HepG2 (cell line): ENCODE results near the gene HLCS. TPM values are rescaled to one million over a fixed set of nuclear protein-coding genes. Genes with fewer than 3 reads are reported as not detected.

ENCODE experiments used
- ATAC-seq: fragments of 200-7000 bp; cut with Tn5 transposase; 3 replicates; pipeline ENCODE4 v1.9.1; 2020; ENCODE audit warnings: mild to moderate bottlenecking, moderate library complexity
- BruUV-seq: library from RNA; stranded (reverse); fragments of 400-500 nt; replicated peaks from 2 replicates; lab custom pipeline; 2021; lab: Mats Ljungman, UMichigan
- CTCF ChIA-PET: fragments of 300-600 bp; formaldehyde crosslinking; extraction: SDS; loops from one replicate; lab custom pipeline; 2021; ENCODE audit warnings: low total read pairs, inconsistent platforms, low intra/inter-chr PET ratio; lab: Yijun Ruan, JAX
- POLR2A ChIA-PET: fragments of 350-600 bp; sonication (Branson Sonifier 250); formaldehyde crosslinking; loops from one replicate; lab custom pipeline; 2020; ENCODE audit warnings: antibody characterized with exemption, inconsistent platforms; lab: Yijun Ruan, JAX
- DNase-seq: peaks from one replicate; pipeline ENCODE4 v3.0.0-alpha.2; 2015; ENCODE audit warnings: low spot score
- FAIRE-seq: peaks from 3 replicates; lab custom pipeline; 2011; peaks lifted over from hg19 to GRCh38; lab: Jason Lieb, UNC
- H2AFZ ChIP-seq: one replicate; pipeline ENCODE4 v1.6.1; 2011; ENCODE audit warnings: low read length, inconsistent platforms
- H3K27ac ChIP-seq: fragments of 300-600 bp; 3 replicates; pipeline ENCODE4 v1.8.0; 2011; ENCODE audit warnings: mixed run types, mild to moderate bottlenecking, mixed read lengths, low read length, inconsistent platforms; ENCODE audit not compliant: insufficient read depth; ENCODE audit errors: extremely low read length
- H3K27me3 ChIP-seq, 2 experiments: fragments of 200-600 bp in 1 of 2; 2 replicates in 1 of 2; 3 replicates in 1 of 2; pipeline versions ENCODE4 v1.6.0 to v1.8.0; 2011; ENCODE audit warnings: low read length in 2 of 2, mild to moderate bottlenecking in 2 of 2, moderate library complexity in 2 of 2, inconsistent platforms in 1 of 2; ENCODE audit not compliant: insufficient read depth in 2 of 2, control insufficient read depth in 1 of 2
- H3K36me3 ChIP-seq, 2 experiments: fragments of 200-600 bp in 1 of 2; replicated peaks in 1 of 2; 2 replicates in 1 of 2; 3 replicates in 1 of 2; pipeline versions ENCODE4 v1.5.1 to v1.8.0; 2011; ENCODE audit warnings: low read length in 2 of 2, inconsistent platforms in 1 of 2; ENCODE audit not compliant: insufficient read depth in 2 of 2, control insufficient read depth in 1 of 2
- H3K4me1 ChIP-seq: 2 replicates; pipeline ENCODE4 v1.5.1; 2012; ENCODE audit warnings: low read length, inconsistent platforms; ENCODE audit not compliant: insufficient read depth
- H3K4me2 ChIP-seq: 2 replicates; pipeline ENCODE4 v1.6.0; 2011; ENCODE audit warnings: low read depth, low read length, inconsistent platforms
- H3K4me3 ChIP-seq, 3 experiments: fragments of 200-600 bp in 1 of 3; sonication (generic), shearing (Covaris generic) in 1 of 3; replicated peaks in 1 of 3; 2 replicates each; pipeline ENCODE4 v1.5.1; 2011 to 2016; ENCODE audit warnings: low read length in 3 of 3, inconsistent platforms in 2 of 3, low read depth in 2 of 3, mild to moderate bottlenecking in 2 of 3, control low read depth in 1 of 3, mixed read lengths in 1 of 3; ENCODE audit not compliant: insufficient read depth in 1 of 3
- H3K79me2 ChIP-seq: one replicate; pipeline ENCODE4 v1.6.1; 2011; ENCODE audit warnings: low read length, inconsistent platforms; ENCODE audit not compliant: insufficient read depth
- H3K9ac ChIP-seq: 2 replicates; pipeline ENCODE4 v1.6.0; 2011; ENCODE audit warnings: mild to moderate bottlenecking, low read depth, low read length, inconsistent platforms; ENCODE audit not compliant: insufficient read depth
- H3K9me3 ChIP-seq: 2 replicates; pipeline ENCODE4 v1.5.1; 2012; ENCODE audit warnings: mild to moderate bottlenecking, low read length
- H4K20me1 ChIP-seq: 2 replicates; pipeline ENCODE4 v1.6.0; 2011; ENCODE audit warnings: inconsistent platforms, mild to moderate bottlenecking, low read length, moderate library complexity; ENCODE audit not compliant: insufficient read depth
- DMAP1 ChIP-seq: IDR thresholded peaks from 2 replicates; pipeline ENCODE4 v1.6.1; 2016
- KAT8 ChIP-seq: IDR thresholded peaks from 2 replicates; pipeline ENCODE4 v1.6.1; 2016; ENCODE audit warnings: missing genetic modification reagents, missing compliant biosample characterization
- NFKB2 ChIP-seq: sonication (generic); formaldehyde crosslinking; IDR thresholded peaks from 2 replicates; pipeline ENCODE4 v1.4.0; 2020; ENCODE audit warnings: missing genetic modification reagents, borderline replicate concordance
- NR2F1 ChIP-seq, 2 experiments: fragments of 450-650 bp in 1 of 2; formaldehyde crosslinking in 1 of 2; IDR thresholded peaks; 2 replicates each; pipeline versions ENCODE4 v1.5.0 to v1.6.1; 2016 to 2020; ENCODE audit warnings: mild to moderate bottlenecking in 1 of 2, missing compliant biosample characterization in 1 of 2, missing genetic modification reagents in 1 of 2, moderate library complexity in 1 of 2
- SMC3 ChIP-seq: IDR thresholded peaks from 2 replicates; pipeline ENCODE4 v1.6.1; 2011; ENCODE audit warnings: low read length, improper control_type of control experiment
- ZFX ChIP-seq: sonication (generic); formaldehyde crosslinking; IDR thresholded peaks from 2 replicates; pipeline ENCODE4 v1.4.0; 2020; ENCODE audit warnings: mild to moderate bottlenecking, low read depth, missing genetic modification reagents, moderate library complexity
- ZNF256 ChIP-seq: sonication (generic); formaldehyde crosslinking; conservative IDR thresholded peaks from 2 replicates; pipeline ENCODE4 v1.4.0; 2020; ENCODE audit warnings: missing genetic modification reagents
- ZNF788 ChIP-seq: sonication (generic); formaldehyde crosslinking; IDR thresholded peaks from 2 replicates; pipeline ENCODE4 v1.5.0; 2020; ENCODE audit warnings: mild to moderate bottlenecking, missing genetic modification reagents, borderline replicate concordance
- WGBS: methylation state at CpG from one replicate; pipeline ENCODE4 v1.1.6; 2017; ENCODE audit warnings: low lambda C conversion rate; 5-methylcytosine and 5-hydroxymethylcytosine counted together
- in situ Hi-C: cut with HindIII; loops from 2 replicates; pipeline ENCODE4 v1.10.0; 2017; ENCODE audit warnings: low pct_unique_long_range_greater_than_20kb; ENCODE audit not compliant: extremely low pct_ligation_motif_present
- intact Hi-C: fragments of 100-400 bp; cut with micrococcal nuclease; formaldehyde crosslinking; loops from one replicate; pipeline ENCODE4 v1.10.0; 2022; ENCODE audit not compliant: unreplicated experiment
- polyA plus RNA-seq, 8 experiments: library from polyadenylated mRNA; depleted of rRNA in 3 of 8; stranded (reverse) in 7 of 8; unstranded in 1 of 8; fragments of >200 nt; fragmentation: Illumina TruSeq in 4 of 8; extraction: Trizol in 4 of 8; gene quantifications; 2 replicates each; pipeline versions ENCODE4 v1.2.1 to v1.2.3, GENCODE V29; 2011 to 2016; ENCODE audit warnings: low read depth in 4 of 8, missing spikeins in 1 of 8, mixed read lengths in 1 of 8; ENCODE audit not compliant: insufficient read depth in 1 of 8
- total RNA-seq, 5 experiments: library from RNA; depleted of rRNA; stranded (reverse); fragments of >200 nt; fragmentation: Illumina TruSeq; extraction: Trizol; gene quantifications; 2 replicates each; pipeline ENCODE4 v1.2.3, GENCODE V29; 2016; ENCODE audit warnings: low read depth in 1 of 5
- TF ChIP-seq, protein P1 (sequence below): sonication (generic); formaldehyde crosslinking; IDR thresholded peaks from 2 replicates; pipeline ENCODE4 v1.4.0; 2020; ENCODE audit warnings: missing genetic modification reagents, low read depth, mild to moderate bottlenecking, borderline replicate concordance
- TF ChIP-seq, protein P2 (sequence below): sonication (generic); formaldehyde crosslinking; IDR thresholded peaks from 2 replicates; pipeline ENCODE4 v1.5.1; 2020; ENCODE audit warnings: mild to moderate bottlenecking, missing genetic modification reagents, moderate library complexity
- TF ChIP-seq, protein P3 (sequence below): sonication (generic); formaldehyde crosslinking; IDR thresholded peaks from 2 replicates; pipeline ENCODE4 v1.4.0; 2020; ENCODE audit warnings: mild to moderate bottlenecking, missing genetic modification reagents
- TF ChIP-seq, protein P4 (sequence below): sonication (generic); formaldehyde crosslinking; IDR thresholded peaks from 2 replicates; pipeline ENCODE4 v1.4.0; 2020; ENCODE audit warnings: missing genetic modification reagents

The HLCS gene
- total and polyA plus RNA-seq, 2 of the 13 experiments (the other 11 are each of a cell fraction or from before 2014, with no cell fraction given), result 7.9 to 12.3 TPM

DNA sequence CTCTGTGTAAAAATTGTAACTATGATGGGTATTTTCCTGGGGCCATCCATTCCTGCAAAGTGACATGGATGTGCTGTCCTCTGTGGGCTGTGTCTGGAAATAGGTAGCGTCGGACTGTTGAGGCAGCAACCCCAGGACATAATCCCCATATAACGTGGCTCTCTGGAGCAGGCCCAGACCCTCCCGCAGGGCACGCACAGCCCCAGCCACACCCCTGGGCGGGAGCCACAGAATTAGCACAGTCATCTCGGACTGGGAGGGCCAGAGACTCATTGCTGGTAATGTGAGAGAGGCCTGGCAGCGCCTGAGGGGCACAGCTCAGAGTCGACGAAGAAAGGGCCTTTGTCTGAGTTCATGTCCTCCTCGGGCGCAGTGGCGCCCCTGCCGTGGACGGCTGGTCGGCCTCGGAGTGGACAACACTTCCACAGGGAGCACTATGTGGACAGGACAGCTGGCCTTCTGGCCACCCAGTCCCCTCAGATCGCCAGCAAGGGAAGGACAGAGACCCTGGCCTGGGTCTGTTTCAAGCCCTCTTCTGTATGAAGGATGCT, 247.4 kb downstream of the HLCS start (continued):
- TF ChIP-seq ZFX (CRISPR knock-in tag) (peak; percentile 34), NFKB2 (CRISPR knock-in tag) (0 out of 2 replicates have a peak, but pooled peaks have one; percentile 28)
- TF ChIP-seq, protein P1, sequence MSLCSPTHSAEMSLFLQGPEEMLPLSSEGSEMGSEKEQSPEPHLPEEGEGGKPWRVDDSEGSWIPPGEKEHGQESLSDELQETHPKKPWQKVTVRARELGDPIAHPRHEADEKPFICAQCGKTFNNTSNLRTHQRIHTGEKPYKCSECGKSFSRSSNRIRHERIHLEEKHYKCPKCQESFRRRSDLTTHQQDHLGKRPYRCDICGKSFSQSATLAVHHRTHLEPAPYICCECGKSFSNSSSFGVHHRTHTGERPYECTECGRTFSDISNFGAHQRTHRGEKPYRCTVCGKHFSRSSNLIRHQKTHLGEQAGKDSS (CRISPR knock-in tag), result no peak
- TF ChIP-seq, protein P2, sequence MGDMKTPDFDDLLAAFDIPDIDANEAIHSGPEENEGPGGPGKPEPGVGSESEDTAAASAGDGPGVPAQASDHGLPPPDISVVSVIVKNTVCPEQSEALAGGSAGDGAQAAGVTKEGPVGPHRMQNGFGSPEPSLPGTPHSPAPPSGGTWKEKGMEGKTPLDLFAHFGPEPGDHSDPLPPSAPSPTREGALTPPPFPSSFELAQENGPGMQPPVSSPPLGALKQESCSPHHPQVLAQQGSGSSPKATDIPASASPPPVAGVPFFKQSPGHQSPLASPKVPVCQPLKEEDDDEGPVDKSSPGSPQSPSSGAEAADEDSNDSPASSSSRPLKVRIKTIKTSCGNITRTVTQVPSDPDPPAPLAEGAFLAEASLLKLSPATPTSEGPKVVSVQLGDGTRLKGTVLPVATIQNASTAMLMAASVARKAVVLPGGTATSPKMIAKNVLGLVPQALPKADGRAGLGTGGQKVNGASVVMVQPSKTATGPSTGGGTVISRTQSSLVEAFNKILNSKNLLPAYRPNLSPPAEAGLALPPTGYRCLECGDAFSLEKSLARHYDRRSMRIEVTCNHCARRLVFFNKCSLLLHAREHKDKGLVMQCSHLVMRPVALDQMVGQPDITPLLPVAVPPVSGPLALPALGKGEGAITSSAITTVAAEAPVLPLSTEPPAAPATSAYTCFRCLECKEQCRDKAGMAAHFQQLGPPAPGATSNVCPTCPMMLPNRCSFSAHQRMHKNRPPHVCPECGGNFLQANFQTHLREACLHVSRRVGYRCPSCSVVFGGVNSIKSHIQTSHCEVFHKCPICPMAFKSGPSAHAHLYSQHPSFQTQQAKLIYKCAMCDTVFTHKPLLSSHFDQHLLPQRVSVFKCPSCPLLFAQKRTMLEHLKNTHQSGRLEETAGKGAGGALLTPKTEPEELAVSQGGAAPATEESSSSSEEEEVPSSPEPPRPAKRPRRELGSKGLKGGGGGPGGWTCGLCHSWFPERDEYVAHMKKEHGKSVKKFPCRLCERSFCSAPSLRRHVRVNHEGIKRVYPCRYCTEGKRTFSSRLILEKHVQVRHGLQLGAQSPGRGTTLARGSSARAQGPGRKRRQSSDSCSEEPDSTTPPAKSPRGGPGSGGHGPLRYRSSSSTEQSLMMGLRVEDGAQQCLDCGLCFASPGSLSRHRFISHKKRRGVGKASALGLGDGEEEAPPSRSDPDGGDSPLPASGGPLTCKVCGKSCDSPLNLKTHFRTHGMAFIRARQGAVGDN (CRISPR knock-in tag), result peak; percentile 47

DNA sequence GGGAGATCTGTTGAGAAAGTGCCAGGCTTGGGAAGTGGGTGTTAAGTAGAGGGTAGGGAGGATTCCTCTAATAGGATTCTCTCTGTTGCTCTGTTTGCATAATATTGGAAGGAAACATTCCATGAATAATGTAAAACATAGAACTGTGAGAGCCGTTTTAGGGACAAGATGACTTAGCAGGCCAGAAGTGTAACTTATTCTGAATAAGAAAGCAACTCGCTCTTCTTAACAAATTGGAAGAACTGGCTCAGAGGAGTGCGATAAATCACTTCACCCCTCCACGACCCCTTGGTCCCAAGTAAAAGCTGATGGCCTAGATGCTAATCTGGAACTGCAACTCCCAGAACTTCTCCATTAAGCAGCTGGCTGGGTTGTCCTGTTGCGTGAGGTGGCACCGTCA, 248.5 kb downstream of the HLCS start:
- no peak for ATAC-seq
- Histone ChIP-seq H3K36me3 (no peaks in the 10 kb centered on the region), H3K27me3 (no peaks in the 10 kb centered on the region), H3K9me3 (no peaks in the 10 kb centered on the region), H3K4me2 (no peak overlapping the region), H3K4me3 (no peak overlapping the region), H3K4me1 (peaks cover 16% of the 10 kb centered on the region), H3K27ac (no peak overlapping the region), H2AFZ (no peak overlapping the region), H4K20me1 (no peaks in the 10 kb centered on the region), H3K9ac (no peak overlapping the region), H3K79me2 (no peaks in the 10 kb centered on the region)
- ChIA-PET POLR2A (no interaction called here), CTCF (no interaction called here)
- intact Hi-C loops (no loop called here), in situ Hi-C loops (no loop called here)
- TF ChIP-seq ZNF256 (CRISPR knock-in tag), result no peak
- no peak for TF ChIP-seq DMAP1 (CRISPR knock-in tag)
- TF ChIP-seq, protein P3, sequence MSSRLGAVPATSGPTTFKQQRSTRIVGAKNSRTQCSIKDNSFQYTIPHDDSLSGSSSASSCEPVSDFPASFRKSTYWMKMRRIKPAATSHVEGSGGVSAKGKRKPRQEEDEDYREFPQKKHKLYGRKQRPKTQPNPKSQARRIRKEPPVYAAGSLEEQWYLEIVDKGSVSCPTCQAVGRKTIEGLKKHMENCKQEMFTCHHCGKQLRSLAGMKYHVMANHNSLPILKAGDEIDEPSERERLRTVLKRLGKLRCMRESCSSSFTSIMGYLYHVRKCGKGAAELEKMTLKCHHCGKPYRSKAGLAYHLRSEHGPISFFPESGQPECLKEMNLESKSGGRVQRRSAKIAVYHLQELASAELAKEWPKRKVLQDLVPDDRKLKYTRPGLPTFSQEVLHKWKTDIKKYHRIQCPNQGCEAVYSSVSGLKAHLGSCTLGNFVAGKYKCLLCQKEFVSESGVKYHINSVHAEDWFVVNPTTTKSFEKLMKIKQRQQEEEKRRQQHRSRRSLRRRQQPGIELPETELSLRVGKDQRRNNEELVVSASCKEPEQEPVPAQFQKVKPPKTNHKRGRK (CRISPR knock-in tag), result no peak
- no peak for TF ChIP-seq ZNF788
- TF ChIP-seq KAT8 (CRISPR knock-in tag), result no peak
- no peak for TF ChIP-seq SMC3
- TF ChIP-seq, protein P4, sequence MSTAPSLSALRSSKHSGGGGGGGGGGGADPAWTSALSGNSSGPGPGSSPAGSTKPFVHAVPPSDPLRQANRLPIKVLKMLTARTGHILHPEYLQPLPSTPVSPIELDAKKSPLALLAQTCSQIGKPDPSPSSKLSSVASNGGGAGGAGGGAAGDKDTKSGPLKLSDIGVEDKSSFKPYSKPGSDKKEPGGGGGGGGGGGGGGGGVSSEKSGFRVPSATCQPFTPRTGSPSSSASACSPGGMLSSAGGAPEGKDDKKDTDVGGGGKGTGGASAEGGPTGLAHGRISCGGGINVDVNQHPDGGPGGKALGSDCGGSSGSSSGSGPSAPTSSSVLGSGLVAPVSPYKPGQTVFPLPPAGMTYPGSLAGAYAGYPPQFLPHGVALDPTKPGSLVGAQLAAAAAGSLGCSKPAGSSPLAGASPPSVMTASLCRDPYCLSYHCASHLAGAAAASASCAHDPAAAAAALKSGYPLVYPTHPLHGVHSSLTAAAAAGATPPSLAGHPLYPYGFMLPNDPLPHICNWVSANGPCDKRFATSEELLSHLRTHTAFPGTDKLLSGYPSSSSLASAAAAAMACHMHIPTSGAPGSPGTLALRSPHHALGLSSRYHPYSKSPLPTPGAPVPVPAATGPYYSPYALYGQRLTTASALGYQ (CRISPR knock-in tag), result no peak
- TF ChIP-seq NR2F1 (CRISPR knock-in tag; IDR thresholded peaks at IDR 0.05), result no peak
- no peak for DNase-seq
- no peak for FAIRE-seq
- no TSS peak for BruUV-seq
- WGBS, result 72% methylated on average over 4 of the region's 6 CpGs
